Embryonic facial prominence (tissue), 1 donor: ENCODE results near the gene KPNA2.
"Not testable (repeated sequence)": the region's sequence is repeated elsewhere in the genome, so short reads cannot be mapped to it uniquely, and the experiment has no call there.

ENCODE experiments used
- DNase-seq: peaks from one replicate; pipeline ENCODE4 v3.0.0-alpha.2; 2016; ENCODE audit errors: extremely low spot score

The KPNA2 gene

GRCh38 chr17:68035523-68036303, at the start of gene KPNA2:
Gene KPNA2 (plus strand): TSS chr17:68035735. CDS start chr17:68037133, 1,398 bp downstream.
- DNase-seq: peak; percentile 96

- no peak for DNase-seq
Measured at GRCh38 chr17:67990909-67991308, 44.6 kb upstream of the KPNA2 start.

- no peak for DNase-seq
Measured at GRCh38 chr17:67992548-67993152, 42.9 kb upstream of the KPNA2 start.

- peak; percentile 43 for DNase-seq
Measured at GRCh38 chr17:67993153-67993997, 42.2 kb upstream of the KPNA2 start.

- peak; percentile 39 for DNase-seq
Measured at GRCh38 chr17:67993998-67994361, 41.6 kb upstream of the KPNA2 start.

GRCh38 chr17:67994817-67995569, 40.5 kb upstream of the KPNA2 start:
- DNase-seq: peak; percentile 16

- no peak for DNase-seq
Measured at GRCh38 chr17:67995570-67996263, 39.8 kb upstream of the KPNA2 start.

DNA sequence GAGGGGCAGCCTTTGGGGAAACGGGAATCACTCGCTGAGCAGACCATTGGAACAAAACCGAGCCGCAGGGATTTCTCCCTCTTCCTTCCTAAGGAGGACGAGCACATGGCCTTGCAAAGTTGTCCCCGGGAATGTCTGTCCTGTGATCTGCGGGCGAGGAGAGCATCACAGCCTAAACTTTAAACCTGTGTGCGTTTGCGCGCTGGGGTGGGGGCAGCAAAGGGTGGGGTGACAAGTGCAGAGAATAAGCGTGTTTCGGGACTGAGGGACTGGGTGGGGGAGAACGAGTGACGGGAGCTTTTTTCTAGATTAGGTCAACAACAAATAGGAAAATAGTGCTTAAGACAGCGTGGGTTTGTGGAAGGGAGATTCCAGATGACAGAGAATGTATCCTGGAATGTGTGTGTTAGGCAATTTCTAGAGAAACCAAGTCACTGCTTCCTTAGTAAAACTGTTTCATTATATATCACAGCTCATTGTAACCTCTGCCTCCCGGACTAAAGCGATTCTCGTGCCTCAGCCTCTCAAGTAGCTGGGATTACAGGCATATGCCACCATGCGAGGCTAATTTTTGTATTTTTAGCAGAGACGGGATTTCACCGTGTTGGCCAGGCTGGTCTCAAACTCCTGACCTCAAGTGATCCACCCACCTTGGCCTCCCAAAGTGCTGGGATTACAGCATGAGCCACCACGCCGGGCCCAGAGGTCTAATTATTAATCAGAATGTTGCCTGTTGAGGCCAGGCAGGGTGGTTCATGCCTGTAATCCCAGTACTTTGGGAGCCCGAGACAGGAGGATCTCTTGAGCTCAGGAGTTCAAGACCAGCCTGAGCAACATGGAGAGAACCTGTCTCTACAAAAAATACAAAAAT, 39.0 kb upstream of the KPNA2 start, which contains the start of gene C17orf58:
TSS of gene C17orf58 (minus strand) at position 169 of the 871 bp plus-strand sequence. CDS start 271 bp downstream, outside the sequence.
- not testable (repeated sequence) for DNase-seq

DNA sequence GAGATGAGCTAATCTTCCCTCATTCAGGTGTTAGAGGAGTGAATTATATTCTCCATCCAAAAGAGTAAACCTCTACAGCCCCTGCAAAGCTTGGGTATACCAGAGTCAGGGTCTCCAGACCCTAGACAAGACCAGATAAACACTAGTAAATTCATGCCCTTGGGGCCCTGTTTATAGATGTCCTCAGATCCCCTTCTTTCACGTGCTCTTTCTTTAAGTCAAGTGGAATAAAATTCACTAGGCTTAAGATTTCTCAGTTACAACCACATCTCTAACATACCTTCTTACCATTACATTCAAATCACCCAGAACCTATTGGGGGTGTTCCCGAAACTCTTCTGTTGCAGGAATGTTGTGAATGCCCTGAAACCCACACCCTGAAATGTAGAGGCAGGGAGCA, 37.1 kb upstream of the KPNA2 start:
- DNase-seq: no peak

DNA sequence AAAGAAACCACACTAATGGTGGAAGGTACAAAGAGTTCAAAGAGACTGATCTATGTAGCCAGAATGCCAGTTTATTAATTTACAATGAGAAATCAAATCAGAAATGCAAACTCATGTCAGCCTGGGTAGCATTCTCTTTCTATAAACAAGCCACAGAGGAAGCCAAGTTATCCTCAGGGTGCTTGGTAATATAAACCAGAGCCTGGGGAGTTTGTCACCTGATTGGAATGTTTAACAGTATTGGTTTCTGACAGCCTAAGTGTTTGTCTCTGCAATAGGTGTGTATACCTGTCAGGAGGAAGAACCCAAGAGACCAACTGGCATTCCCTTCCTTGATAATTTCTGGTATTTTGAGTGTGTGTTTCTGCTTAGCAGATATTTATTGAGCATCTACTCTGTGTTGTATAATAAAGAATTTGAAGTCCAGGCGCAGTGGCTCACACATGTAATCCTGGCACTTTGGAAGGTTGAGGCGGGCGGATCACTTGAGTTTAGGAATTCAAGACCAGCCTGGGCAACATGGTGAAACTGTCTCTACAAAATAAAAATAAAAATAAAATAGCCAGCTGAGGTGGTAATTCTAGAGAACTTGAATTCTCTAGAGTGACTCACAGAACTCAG, 36.1 kb upstream of the KPNA2 start:
- DNase-seq: no peak

DNA sequence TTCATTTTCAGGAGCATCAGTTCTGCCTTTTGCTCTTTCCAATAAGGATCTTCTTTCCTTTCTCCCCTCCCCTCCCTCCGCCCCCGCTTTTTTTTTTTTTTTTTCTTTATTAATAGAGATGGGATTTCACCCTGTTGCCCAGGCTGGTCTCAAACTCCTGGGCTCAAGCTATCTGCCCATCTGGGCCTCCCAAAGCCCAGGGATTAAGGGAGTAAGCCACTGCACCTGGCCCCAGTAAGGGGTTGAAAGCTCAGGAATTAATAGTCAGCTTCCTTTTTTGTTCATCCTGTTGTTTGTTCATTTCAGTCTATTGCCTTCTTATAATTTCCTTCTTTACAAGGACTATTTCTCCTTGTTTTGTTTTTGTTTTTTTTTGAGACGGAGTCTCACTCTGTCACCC, 31.3 kb upstream of the KPNA2 start:
- no peak for DNase-seq

DNA sequence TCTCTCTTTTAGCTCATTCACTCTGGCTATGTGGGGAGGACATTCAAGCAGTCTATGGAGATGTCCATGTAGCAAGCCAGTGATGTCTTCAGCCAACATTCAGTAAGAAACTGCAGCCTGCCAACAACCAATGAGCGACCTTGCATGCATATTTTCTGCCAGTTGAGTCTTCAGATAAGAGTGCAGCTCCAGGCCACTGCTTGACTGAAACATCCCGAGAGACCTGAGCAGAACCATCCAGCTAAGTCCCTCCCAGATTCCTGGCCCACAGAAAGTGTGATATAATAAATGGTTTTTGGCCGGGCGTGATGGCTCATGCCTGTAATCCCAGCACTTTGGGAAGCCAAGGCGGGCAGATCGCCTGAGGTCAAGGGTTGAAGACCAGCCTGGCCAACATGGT, 28.7 kb upstream of the KPNA2 start:
- no peak for DNase-seq

GRCh38 chr17:68011199-68011665, 24.3 kb upstream of the KPNA2 start:
- DNase-seq: no peak

- DNase-seq: no peak
Measured at GRCh38 chr17:68013385-68013784, 22.1 kb upstream of the KPNA2 start.

DNA sequence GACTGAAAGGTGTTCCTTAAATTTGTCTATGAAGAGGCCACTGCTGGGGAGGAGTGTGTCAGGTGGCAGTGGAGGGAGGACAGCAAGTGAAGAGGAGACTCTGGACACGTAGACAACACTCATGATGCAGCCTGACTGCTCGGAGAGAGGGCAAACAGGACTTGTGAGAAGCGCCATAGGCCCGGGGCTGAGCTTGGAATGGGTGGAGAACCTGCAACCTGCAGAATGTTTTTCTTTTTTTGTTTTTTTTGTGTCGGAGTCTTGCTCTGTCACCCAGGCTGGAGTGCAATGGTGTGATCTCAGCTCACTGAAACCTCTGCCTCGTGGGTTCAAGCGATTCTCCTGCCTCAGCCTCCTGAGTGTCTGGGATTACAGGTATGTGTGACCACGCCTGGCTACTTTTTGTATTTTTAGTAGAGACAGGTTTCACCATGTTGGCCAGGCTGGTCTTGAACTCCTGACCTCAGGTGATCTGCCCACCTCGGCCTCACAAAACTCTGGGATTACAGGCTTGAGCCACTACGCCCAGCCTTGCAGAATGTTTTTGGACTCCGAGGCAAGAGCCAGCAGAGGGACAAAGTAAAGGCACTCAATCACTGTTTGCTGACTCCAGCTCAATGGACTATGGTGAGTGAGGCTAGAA, 20.3 kb upstream of the KPNA2 start:
- DNase-seq: no peak

- no peak for DNase-seq
Measured at GRCh38 chr17:68016838-68017237, 18.7 kb upstream of the KPNA2 start.

DNA sequence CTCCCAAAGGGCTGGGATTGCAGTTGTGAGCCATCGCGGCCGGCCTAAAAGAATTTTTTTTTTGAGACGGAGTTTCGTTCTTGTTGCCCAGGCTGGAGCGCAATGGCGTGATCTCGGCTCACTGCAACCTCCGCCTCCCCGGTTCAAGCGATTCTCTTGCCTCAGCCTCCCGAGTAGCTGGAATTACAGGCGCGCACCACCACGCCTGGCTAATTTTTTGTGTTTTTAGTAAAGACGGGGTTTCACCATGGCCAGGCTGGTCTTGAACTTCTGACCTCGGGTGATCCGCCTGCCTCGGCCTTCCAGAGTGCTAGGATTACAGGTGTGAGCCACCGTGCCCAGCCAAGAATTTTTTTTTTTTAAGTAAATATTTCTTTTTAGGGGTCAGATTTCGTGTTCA, 17.0 kb upstream of the KPNA2 start:
- not testable (repeated sequence) for DNase-seq

DNA sequence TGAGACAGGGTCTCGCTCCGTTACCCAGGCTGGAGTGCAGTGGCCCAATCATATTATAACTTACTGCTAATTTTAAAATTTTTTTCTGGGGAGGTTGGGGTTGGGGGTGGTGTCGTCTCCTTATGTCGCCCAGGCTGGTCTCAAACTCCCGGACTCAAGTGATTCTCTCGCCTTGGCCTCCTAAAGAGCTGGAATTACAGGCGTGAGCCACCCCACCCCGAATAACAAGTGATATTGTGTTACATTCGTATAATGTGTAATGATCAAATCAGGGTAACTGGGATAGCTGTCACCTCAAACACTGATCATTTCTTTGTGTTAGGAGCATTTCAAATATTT, 16.2 kb upstream of the KPNA2 start:
- no peak for DNase-seq
